Tibial nerve (tissue), 4 donors: ENCODE measurements around the gene BBS12.

Experiments
- EP300 ChIP-seq, 2 donors: sonication (generic); formaldehyde crosslinking; IDR thresholded peaks; one replicate each; pipeline ENCODE4 v1.6.1; 2017; ENCODE audit warnings: antibody characterized with exemption in 2 of 2, mild to moderate bottlenecking in 1 of 2
- TF ChIP-seq, protein P1 (sequence below), 5 experiments: fragments of 200-600 bp in 3 of 5; fragments of 450-650 bp in 2 of 5; sonication (generic) in 3 of 5; IDR thresholded peaks; one replicate each; pipeline ENCODE4 v1.5.1; 2016 to 2019; ENCODE audit warnings: antibody characterized with exemption in 5 of 5, mild to moderate bottlenecking in 3 of 5, moderate library complexity in 2 of 5

DNA sequence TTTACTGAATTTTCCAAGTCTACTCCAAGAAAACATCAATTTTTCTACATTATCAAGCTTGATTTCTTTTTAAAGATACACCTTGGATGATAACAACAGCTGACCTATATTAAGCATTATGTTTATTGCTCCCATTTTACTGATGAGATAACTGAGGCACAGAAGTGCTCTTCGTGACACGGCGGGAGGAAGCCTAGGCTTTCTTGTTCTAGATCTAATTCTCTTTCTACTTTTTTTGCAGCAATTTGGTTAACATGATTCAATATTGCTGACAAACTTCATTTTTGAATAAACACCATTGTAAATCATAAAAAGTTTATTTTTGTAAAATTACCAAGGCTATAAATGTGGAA, 33.8 kb downstream of the BBS12 start:
- TF ChIP-seq, protein P1, sequence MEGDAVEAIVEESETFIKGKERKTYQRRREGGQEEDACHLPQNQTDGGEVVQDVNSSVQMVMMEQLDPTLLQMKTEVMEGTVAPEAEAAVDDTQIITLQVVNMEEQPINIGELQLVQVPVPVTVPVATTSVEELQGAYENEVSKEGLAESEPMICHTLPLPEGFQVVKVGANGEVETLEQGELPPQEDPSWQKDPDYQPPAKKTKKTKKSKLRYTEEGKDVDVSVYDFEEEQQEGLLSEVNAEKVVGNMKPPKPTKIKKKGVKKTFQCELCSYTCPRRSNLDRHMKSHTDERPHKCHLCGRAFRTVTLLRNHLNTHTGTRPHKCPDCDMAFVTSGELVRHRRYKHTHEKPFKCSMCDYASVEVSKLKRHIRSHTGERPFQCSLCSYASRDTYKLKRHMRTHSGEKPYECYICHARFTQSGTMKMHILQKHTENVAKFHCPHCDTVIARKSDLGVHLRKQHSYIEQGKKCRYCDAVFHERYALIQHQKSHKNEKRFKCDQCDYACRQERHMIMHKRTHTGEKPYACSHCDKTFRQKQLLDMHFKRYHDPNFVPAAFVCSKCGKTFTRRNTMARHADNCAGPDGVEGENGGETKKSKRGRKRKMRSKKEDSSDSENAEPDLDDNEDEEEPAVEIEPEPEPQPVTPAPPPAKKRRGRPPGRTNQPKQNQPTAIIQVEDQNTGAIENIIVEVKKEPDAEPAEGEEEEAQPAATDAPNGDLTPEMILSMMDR (IDR thresholded peaks at IDR 0.05): no peak
- no peak for TF ChIP-seq EP300 (IDR thresholded peaks at IDR 0.05)
